Sigmoid colon (tissue), 4 donors: Measurements from ENCODE around the gene ARHGAP10.

Source experiments
- CTCF ChIP-seq, 4 experiments: fragments of 450-650 bp in 3 of 4; fragments of 200-600 bp in 1 of 4; IDR thresholded peaks; one replicate each; pipeline ENCODE4 v1.5.1; 2016 to 2019; ENCODE audit warnings: antibody characterized with exemption in 4 of 4, mild to moderate bottlenecking in 3 of 4, moderate library complexity in 2 of 4
- EP300 ChIP-seq, 4 donors: sonication (generic); formaldehyde crosslinking; IDR thresholded peaks; one replicate each; pipeline ENCODE4 v1.6.1; 2017; ENCODE audit warnings: antibody characterized with exemption in 4 of 4
- POLR2A ChIP-seq, 2 donors: fragments of 450-650 bp; IDR thresholded peaks; one replicate each; pipeline ENCODE4 v1.6.1; 2016; ENCODE audit warnings: antibody characterized with exemption in 2 of 2, mild to moderate bottlenecking in 2 of 2, moderate library complexity in 2 of 2
- POLR2AphosphoS5 ChIP-seq, 4 donors: sonication (generic); formaldehyde crosslinking; IDR thresholded peaks; one replicate each; pipeline ENCODE4 v1.6.1; 2017; ENCODE audit warnings: antibody characterized with exemption in 4 of 4

GRCh38 chr4:147929746-147930145 is 197.9 kb downstream of the ARHGAP10 start:
- no peak for TF ChIP-seq POLR2AphosphoS5 (IDR thresholded peaks at IDR 0.05)
- TF ChIP-seq POLR2A (IDR thresholded peaks at IDR 0.05), result no peak
- no peak for TF ChIP-seq CTCF (IDR thresholded peaks at IDR 0.05)
- TF ChIP-seq EP300 (IDR thresholded peaks at IDR 0.05), result no peak
